Stimulated activated CD8-positive, alpha-beta memory T cell treated with anti-CD3 and anti-CD28 coated beads, Interleukin-15, amount 100 ng/mL, for 48 hours (primary cell): ENCODE data around the gene HSD17B12.

Experiments
- DNase-seq, 2 donors: peaks; one replicate each; pipeline ENCODE4 v3.0.0-alpha.2; 2020; ENCODE audit warnings: low read depth in 2 of 2

HSD17B12 gene

DNA sequence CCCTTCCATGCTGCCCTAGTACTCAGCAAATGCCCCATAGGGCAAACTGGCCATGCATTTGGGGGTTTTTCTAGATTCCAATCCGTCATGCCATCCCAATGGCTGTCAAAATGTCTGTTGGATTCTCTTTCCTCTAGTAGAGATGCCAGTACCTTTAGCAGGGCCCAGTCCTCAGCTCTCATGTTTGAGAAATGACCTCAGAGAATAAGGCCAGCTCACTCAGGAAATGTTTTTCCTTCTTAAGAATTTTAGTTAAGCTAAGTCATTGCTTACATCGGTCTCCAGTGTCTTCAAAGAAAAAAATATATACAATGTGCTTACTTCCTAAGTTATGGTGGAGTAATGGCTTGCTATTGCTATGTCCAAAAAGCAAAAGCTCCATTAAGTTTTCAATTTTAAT, 186.0 kb downstream of the HSD17B12 start:
- no peak for DNase-seq

- no peak for DNase-seq
Observed at GRCh38 chr11:43866969-43867368, 186.4 kb downstream of the HSD17B12 start.

DNA sequence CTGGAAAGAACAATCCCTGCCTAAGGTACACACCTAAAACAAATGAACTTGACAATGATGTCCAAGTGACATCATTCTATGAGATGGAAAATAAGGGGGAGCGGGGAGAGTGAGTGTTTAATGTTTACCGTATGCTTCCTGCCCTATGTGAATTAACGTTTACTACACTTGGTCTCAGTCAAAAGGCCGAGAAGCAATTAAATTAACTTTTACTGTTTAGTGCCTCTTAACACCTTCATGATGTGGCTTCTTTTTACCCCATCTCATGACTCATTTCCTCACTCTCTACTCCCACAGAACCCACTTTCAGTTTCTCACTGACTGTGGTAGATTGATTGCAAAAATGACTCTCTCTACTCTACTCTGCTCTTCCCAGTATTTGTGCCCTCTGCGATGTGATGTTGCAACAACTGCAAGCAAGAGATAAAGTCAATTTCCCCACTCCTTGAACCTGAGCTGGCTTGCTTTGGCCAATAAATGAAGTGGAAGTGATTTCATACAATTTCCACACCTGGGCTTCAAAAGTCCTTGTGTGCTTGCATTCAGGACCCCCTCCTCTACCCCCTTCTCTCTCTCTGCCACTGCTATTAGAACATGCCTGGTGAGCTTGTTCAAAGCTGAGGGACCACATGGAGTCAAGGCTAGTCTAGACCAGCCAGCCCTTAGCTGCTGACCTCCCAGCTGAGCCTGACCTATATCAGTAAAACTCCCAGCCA, 188.5 kb downstream of the HSD17B12 start:
- DNase-seq, result peak; percentile 23 to 34

GRCh38 chr11:43871051-43871450, 190.5 kb downstream of the HSD17B12 start:
- DNase-seq, result no peak

DNA sequence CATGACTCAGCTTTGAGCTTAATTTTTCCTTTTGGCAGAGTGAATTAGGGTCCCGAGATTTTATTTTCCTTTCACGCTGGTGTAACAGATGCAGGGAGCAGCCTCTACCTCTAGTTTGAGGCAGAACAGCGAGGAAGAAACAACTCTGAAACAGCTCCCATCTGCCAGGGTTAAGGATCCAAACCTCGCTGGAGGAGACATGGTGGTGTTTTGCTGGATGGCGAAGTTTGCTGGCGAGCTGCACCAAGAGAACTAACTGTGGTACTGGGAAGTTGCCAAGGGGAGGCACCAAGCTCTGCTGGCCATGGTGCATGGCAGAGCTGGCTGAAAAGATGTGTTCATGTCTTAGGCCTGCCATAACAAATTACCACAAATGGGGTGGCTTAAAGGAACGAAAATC, 192.5 kb downstream of the HSD17B12 start:
- no peak for DNase-seq

GRCh38 chr11:43874078-43874477, 193.5 kb downstream of the HSD17B12 start:
- DNase-seq, result no peak

GRCh38 chr11:43874738-43875137, 194.2 kb downstream of the HSD17B12 start:
- DNase-seq, result no peak

DNA sequence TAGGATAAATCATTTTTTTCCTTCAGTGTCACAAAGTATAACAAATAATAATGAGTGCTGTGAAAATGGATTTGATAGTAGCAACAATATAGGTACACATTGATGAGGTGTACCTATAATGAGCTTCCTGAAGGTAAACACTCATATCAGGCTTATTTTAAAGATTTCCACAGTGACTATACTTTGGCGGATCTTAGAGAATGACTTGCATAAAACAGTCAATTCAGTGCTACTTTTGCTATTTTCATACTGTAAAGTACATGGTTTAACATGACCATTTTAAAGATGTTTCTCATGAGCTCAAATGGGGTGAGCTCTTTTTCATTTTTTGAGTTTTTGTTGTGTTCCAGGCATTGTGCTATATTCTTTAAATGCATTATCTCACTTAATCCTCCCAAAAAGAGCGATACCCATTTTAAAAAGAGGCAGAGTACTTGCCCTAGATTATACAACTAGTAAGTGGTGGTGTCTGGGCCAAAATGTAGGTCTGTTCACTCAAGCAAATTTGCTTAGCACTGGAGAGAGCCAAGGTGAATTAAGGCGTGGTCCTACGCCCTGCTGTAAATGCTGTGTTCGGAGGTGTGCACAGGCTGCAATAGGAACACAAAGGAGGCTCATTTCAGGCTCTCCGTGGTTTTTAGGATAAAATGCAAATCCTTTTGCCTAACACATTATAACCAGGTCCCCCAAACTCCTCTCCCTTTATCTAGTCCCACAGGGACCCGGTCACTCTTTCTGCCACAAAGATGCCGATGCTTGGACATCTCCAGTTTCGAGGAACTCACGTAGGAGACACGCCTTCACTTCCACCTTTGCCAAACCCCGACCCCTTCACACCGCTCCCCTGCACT, 199.5 kb downstream of the HSD17B12 start:
- no peak for DNase-seq

DNA sequence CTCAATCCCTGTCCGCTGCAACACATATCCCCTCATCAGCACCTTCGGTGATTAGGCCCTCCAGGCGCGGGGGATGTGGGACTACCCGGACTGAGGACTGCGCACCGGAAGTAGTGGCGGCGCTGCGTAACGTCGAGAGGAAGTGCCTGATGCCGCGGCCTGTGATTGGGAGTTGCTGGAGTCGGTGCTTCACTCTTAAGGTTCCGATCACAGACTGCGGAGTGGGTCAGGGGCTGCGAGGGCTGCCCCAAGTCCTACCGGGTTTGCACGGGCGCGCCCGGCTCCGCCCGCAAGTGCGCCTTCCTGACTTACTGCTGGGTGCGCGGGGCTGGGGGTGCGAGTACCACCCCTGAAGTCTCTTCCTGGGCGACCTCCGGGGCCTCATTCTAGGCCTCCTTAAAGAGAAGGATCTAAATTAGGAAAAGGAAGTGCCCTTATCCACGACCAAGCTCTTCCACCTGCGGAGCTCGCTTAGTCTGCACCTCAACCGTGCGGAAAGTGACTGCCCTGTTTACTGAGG, 200.2 kb downstream of the HSD17B12 start, which contains the start of gene ALKBH3:
Gene ALKBH3 (plus strand): TSS at position 192 of the 520 bp plus-strand sequence. CDS start 1,822 bp downstream, outside the sequence.
- peak; percentile 81 to 84 for DNase-seq

DNA sequence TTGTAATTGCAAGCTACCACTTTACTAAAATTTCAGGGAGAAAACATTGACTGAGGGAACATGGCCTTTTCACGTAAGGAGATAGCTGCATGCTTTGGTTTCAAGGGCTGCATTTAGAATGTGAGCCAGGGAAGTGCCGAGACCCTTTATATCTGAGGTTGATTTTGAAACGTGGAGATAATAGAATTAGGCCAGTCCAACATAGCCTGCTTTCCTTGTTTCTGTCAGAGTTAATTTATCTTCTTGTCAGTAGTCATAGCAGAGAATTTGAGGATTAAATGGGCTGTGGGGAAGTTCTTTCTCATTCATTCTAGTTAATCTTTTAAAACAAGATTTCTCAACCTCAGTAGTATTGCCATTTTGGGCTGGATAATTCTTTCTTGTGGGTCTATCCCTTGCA, 212.3 kb downstream of the HSD17B12 start:
- no peak for DNase-seq

DNA sequence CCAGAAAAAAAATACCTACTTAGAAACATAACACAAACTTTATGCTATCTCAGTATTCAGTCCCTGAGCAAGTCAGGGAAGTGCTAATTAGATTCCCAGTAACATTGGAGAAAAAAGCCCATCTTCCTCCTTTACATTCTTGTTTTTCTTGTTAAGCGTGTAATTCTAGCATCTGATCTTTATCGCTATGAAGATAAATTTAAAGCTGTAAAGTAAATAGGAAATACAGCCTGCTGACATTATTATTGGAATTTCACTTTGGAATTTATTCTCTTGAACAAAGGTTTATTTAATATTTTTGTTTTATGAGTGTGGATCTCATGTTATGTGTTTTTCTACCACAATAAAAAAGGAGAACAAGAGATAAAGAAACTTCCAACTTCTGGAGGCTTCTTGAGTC, 214.0 kb downstream of the HSD17B12 start:
- no peak for DNase-seq

- DNase-seq, result no peak
Observed at GRCh38 chr11:43895601-43896000, 215.1 kb downstream of the HSD17B12 start.

GRCh38 chr11:43898574-43898973, 218.0 kb downstream of the HSD17B12 start:
- no peak for DNase-seq

GRCh38 chr11:43899094-43899493, 218.6 kb downstream of the HSD17B12 start:
- no peak for DNase-seq

- no peak for DNase-seq
Observed at GRCh38 chr11:43901551-43901950, 221.0 kb downstream of the HSD17B12 start.

- DNase-seq, result no peak
Observed at GRCh38 chr11:43903078-43903477, 222.5 kb downstream of the HSD17B12 start.

DNA sequence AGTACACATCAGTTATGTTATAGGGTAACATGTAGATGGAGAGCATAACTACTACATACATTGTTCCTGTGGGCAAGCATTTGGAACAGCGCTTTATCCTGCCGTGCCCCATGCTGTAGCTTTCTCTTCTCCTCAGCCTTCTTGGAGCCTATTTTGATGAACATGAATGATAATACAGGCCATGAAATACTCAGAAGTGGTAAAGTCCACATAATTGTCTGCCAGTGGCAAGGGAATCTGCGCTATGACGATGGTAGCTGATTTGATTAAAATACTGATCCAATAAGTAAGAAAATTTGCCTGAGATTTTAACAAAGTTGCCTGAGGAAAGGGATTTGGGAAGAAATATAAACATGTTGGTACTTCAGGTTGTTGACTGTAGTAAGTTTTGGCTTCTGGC, 223.4 kb downstream of the HSD17B12 start:
- no peak for DNase-seq

- no peak for DNase-seq
Observed at GRCh38 chr11:43904742-43905535, 224.4 kb downstream of the HSD17B12 start.

- no peak for DNase-seq
Observed at GRCh38 chr11:43905813-43906241, 225.3 kb downstream of the HSD17B12 start.
